NCI-H1694 treated with DMSO at 0.1 percent for 48 hours (cell line): ENCODE results near the gene FYCO1.

Experiments used
- DNase-seq: peaks from one replicate; lab custom pipeline; 2025; lab: John Stamatoyannopoulos, UW

FYCO1 gene

DNA sequence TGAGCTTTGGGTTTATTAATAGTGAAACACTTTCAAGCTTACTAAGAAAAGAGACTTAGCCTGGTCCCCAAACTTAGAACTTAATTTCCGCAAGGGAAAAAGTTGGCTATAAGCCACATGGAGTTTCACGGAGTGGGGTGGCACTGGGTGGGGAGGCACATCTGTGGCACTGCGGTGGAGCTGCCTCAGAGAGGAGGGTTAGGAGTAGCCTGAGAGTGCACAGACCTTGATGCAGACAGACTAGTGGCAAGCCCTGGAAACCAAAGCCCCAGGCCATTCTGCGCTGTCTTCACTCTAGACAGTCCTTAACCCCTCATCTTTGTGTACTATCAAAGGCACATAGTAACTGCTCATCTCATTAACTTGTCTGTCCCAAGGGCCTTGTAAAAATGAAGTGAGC is 30.4 kb downstream of the FYCO1 start:
- DNase-seq = no peak

DNA sequence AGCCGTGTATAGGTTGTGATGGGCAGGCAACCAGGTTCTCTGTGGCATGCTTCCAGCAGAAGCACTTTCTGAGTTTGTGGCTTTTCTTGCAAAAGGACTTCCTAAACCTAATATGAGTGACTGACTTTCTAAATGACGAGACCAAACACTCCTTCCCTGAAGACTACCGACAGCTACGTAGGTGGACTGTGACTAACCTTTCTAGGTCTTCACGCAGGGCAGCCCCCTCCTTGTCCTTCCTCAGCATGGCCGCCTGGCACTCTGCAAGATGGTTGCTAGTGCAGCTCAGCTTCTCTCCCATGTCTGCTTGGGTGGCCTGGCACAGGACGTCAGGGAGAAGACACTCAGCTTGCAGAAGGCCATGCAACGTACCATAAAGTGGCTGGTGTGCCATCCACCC is 31.5 kb downstream of the FYCO1 start:
- no peak for DNase-seq

DNA sequence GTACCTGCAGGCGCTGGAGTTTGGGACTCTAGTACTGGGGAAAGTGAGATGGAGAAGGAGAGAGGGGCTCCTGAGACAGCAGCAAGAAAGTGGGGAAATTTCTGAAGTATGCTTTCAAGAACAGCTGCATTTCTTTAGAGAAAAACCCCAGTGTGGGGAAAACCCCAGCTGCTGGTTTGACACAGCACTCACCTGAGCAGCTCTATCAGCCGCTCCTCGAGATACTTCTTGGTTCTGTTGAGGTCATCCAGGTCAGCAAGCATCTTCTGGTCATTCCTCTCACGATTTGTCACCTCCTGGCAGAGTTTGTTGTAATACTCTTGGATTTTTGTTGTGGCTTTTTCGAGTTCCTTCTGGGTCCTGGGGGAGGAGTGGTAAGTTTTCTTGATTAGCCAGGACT is 33.6 kb downstream of the FYCO1 start:
- no peak for DNase-seq

DNA sequence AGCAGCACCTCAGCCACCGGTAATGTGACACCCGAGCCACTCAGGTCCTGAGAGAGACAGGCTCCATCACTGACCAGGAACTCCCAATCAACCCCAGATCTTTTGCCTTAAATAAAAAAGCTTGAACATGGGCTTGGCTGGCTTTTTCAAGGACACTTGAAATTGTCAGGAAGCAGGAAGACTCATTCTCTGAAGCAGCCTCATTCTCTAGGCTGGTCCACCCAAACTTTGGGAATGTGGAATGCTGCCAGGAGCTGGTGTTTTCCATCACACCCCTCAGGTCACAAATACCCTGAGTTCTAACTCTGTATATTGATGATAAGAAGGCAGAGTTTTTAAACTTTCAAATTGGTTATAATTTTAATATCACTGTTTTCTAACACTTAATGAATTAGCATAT is 35.3 kb downstream of the FYCO1 start:
- DNase-seq = no peak

DNA sequence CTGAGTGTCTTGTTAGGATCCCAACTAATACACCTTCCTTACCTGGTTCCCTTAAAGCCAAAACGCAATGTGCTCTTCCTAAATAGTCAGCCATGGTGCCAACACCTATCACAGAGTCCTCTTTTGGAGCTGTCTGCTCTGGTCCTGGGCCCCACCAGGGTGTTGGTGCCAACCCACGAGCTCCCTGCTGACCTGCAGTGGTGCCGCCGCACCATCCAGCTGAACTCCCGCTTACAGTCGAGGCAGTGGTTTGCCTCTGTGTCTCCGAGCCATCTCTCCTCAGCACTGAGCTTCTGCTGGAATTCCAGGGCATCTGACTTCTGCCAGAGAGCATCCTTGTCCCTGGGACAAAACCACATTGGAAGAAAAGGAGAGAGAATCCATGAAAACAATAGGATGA is 36.4 kb downstream of the FYCO1 start:
- DNase-seq = no peak

DNA sequence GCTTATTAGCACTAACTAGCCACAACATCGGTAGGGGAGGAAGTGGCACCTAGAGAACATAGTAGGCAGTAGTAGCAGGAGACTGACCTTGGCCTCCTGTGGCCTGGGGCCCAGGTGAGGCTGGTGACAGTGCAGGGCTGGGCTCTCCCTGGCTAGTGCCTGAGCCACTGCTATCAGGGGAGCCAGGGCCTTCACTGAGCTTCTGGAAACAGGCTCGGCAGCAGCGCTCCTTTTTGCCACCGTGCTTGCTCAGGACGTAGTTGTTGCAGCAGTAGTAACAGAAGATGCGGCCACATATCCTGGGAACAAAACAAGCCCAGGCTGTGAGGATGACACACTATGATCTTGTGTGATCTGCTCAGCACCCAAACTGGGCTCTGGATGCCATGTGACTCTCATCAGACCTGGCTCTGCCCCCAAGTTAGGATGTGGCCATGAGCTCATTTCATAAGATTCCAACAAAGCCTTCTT is 37.3 kb downstream of the FYCO1 start:
- DNase-seq = no peak

DNA sequence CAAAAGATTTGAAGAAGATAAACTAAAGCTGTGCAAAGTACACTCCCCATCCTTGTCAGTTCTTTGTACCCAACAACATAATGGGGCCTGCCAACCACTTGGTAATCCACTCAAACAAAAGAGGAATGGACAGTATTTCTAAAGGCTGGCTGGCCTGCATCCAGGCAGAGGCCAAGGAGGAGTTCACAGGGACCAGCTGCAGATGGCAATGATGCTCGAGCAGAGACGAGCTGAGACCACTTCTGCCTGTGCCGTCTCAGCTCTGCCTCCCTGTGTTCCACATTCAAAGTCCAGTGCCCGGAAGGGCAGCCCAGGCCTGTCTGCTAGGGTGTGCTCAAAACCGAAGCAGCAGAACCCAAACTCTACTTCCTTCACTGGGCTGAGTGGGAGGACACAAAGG is 38.0 kb downstream of the FYCO1 start:
- DNase-seq = no peak

DNA sequence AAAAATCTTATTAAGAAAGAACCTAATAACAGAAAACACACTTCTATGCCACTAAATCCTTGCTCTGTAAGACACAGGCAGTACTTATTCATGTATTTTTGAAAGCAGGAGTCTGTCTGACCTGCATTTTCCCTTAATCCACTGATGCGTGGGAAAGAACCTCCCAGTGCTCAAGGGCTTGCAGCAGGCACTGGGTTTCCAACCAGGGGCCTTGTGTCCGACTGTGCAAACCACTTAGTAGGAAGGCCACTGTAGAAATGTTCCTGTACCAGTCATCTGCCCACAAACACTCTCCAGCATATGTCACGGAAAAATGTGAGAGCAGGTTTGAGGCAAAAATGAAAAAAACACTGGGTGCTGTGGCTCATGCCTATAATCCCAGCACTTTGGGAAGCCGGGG is 39.9 kb downstream of the FYCO1 start:
- no peak for DNase-seq

DNA sequence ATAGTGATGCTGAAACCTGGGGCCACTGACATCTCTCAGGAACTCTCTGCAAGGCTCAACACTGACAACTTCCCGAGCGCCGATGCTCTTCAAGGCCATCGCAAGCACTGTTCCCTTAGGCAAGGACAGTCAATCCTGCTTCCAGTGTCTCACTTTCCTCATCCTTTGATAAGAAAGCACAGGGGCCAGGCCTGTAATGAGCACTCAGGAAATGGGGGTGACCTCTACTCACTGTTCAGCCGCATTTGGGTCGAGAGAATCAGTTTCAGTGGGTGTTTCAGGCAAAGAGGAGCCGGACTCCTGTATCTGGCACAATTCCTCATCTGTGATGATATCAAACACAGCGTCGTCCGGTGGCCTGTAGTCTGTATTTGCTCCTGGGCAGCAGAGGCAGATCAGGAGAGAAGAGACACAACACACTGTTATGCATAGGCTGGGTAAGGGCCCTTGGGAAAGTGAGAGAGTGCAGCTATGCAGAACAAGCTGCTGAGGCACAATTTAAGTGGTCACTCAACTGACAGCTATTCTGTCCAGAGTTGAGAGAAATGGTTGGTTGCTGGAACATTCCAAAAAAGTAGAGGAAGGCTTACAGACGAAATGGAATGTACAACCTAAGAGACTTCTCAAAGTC is 40.5 kb downstream of the FYCO1 start:
- no peak for DNase-seq

DNA sequence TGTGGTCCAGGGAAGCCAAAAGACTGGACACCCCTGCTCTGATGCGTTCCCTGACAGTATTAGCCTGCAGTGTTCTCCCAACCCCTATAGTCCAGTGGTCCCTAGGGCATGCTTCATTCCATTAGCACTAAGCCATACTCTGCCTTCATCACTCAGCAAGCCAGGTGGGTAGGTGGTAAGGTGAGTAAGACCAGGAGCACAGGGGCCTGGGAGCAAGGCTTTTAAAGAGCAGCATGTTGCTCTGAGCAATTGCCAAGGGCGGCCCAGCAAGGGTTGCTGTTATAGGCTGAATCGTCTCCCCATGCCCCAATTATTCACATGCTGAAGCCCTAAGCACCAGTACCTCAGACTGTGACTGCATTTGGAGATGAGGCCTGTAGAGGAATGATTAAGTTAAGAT is 41.3 kb downstream of the FYCO1 start:
- DNase-seq = no peak

DNA sequence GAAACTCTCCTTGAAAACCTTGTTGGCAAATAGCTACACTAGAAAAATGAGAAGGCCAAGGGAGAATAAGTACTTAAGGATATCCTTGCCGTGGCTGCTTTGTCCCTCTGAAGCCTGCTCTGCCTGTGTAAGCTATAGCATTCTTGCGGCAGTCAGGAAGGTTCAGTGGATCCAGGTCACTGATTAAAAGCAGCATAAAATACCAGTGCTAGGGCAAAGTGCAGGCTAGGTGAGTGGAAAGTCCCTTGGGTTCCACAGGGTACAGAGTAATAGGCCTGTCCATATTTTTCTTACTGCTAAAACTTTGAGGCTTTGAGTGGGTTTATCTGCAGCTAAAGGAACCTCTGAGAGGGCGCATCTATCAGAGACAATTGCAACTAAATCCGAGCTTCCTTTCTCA is 42.1 kb downstream of the FYCO1 start:
- DNase-seq = no peak

DNA sequence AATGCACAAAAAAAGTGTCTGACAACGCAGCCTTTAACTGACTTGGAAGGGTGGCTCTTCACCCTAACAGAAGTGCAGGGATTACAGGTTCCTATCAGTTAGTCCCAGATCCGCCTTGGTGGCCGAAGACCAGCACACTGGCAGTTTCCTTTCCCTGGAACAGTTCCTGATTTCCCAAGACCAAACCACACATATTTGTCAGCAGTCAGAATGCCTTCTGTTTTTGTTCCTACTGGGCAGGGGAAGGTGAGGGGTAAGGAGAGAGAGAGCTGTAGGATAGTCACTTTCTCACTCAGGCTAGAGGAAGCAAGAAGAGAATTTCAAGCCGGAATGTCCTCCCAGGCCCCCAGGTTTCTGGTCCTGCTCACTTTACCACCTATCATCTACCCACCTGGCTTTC is 43.2 kb downstream of the FYCO1 start:
- no peak for DNase-seq

DNA sequence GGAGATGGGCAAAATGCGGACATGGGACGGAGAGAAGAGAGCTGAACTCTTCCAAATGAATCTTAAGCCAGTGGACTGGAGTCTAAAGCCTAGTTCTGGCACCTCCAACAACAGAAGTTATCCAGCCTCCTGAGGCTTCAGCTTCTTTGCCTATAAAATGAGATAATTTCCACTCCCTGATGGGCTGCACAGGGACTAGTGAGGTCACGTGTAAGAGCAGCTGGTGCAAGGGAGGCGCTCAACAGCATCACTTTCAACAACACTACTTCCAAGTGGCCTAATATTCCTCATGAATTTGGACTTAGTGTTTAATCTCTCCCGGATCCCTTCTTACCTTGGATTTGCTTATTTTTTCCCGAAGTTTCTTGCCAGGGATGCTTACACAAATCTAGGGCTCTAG is 43.7 kb downstream of the FYCO1 start:
- no peak for DNase-seq

DNA sequence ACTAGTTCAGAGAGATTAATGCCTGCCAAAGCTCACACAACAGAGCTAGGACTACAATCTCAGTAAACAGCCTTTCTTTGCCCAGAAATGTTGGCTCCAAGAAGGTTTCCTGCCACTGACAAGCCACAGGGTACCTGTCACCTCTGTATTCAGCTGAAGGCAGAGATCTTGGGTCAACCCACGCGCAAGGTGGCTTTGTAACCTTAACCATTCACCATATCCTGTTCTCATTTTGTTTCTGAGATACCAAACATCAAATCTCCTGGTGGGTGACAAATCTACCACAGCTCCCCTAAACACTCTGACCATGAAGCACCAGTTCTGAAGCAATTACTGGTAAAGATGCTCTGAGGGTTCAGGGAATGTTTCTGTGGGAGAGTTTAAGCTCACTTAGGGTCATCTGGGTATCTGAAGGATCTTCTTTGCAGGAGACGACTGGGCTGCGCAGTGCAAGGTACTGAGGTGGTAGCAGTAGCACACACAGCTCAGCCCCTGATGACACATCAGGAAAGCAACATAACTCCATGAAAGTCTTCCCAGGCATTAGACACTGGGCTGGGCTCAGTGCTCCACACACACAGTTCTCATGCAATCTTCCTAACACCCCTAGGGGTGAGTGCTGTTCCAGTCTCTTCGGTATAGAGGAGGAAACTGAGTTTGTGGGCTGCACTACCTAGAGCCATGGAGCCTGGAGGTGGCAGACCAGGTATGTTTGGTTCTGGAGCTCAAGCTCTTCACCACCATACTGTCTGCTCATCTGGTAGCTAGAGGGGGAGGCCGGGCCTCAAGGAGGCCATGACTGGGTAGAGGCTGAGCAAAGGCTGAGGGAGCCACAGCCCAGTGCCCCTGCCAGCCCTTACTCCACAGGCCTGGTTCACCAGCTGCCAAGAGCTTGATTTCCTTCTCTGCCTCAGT is 44.7 kb downstream of the FYCO1 start:
- DNase-seq = no peak

DNA sequence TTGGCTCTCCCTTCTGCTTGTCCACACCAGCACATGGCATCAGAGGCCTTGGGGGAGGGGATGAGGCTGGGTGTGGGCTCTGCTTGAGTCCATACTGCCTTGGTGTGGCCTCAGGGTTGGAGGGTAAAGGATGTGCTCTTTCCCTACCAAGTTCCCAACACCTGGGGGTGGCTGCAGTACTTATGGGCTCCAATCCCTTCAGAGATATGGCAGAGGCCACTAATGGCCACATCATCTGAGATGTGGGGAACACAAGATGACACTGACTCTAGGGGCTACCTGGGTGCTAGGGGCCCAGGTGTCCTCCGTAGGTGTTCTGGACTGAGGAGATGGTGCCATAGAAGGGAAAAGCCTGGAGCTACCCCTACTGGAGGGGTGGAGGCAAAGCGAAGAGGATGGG is 45.5 kb downstream of the FYCO1 start:
- DNase-seq = no peak

DNA sequence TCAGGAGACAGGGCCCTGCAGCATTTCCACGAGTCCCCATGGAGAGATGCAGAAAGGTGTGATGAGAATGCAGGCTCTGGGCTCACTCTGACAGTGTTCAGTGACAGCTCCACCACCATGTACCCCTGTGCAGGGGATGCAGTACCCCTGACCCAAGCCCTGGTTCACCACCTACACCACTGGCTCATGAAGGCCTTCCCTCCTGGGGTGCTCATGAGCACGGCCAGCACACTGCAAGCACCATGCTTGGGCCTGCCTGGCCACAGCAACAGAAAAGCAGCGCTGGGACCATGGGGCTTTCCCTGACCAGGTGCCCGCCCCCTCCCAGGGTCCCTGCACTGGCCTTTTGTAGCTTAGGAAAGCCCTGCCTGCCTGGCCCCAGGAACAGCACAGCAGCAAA is 46.2 kb downstream of the FYCO1 start:
- no peak for DNase-seq

DNA sequence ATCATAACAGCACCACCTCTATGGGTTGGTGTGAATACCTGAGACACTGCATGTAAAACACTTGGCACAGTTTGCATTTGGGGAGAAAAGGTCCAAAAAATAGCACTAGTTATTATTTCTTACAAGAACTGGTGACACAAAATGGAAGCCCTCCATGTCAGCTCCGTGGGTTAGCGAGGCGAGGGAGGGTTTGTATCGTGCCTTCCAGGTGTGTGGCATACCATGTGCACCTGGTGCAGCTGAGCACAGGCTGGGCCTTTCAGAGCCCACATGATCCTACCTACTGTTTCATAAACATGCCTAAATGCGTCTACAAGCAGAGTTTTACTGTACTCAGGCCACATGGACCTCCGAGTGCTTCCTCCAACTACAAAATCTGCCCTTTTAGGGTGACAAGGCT is 46.7 kb downstream of the FYCO1 start:
- no peak for DNase-seq

DNA sequence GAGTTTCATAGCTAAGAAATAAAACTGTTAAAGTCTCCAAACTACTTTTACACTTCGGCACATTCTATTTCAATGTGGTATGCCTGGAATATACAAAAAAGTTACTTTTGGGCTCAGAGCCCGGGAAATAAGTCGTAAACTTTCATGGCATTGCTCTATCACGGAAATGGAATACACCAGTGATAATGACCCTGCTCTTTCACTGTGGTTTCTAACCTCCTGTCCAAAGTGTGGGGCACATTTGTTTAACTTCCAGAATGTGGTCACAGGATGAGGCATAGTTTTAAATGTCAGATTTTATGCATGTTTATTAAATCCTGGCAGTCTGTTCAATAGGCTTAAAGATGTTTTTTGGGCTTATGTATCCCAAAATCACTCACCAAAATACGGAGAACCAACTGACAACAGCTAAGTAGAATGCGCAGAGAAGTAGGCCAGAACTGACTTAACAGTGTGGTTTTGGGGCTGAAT is 47.3 kb downstream of the FYCO1 start:
- DNase-seq = no peak

DNA sequence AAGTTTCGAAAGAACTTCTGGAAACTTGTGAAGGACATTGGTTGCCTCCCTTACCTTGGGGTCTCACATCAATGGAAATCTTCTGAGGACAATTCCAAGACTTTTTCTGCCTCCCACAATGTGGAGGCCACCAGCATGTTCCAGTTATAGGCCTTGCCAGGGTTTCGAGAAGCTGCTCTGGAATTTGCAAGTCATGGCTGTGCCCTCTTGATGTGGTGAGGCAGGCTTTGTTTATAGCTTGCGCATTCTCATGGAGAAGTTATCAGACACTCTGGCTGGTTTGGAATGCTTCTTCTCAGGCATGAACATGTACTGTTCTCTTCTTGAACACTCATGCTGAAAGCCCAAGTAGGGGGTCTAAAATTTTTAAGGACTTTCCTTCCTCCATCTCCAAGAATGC is 48.3 kb downstream of the FYCO1 start:
- DNase-seq = no peak

DNA sequence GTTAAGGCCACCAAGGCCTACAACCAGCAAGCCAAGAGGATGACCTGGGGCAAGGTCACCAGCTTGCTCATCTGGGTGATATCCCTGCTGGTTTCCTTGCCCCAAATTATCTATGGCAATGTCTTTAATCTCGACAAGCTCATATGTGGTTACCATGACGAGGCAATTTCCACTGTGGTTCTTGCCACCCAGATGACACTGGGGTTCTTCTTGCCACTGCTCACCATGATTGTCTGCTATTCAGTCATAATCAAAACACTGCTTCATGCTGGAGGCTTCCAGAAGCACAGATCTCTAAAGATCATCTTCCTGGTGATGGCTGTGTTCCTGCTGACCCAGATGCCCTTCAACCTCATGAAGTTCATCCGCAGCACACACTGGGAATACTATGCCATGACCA is 48.7 kb downstream of the FYCO1 start:
- no peak for DNase-seq

DNA sequence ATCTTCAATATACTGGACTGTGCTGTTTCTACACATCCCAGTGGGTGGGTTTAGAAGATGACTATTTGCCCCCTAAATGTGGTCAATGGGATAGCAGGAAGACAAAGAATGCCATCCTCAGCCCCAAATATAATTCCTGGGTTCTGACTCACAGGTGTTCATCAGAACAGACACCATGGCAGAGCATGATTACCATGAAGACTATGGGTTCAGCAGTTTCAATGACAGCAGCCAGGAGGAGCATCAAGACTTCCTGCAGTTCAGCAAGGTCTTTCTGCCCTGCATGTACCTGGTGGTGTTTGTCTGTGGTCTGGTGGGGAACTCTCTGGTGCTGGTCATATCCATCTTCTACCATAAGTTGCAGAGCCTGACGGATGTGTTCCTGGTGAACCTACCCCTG is 49.3 kb downstream of the FYCO1 start:
- no peak for DNase-seq

DNA sequence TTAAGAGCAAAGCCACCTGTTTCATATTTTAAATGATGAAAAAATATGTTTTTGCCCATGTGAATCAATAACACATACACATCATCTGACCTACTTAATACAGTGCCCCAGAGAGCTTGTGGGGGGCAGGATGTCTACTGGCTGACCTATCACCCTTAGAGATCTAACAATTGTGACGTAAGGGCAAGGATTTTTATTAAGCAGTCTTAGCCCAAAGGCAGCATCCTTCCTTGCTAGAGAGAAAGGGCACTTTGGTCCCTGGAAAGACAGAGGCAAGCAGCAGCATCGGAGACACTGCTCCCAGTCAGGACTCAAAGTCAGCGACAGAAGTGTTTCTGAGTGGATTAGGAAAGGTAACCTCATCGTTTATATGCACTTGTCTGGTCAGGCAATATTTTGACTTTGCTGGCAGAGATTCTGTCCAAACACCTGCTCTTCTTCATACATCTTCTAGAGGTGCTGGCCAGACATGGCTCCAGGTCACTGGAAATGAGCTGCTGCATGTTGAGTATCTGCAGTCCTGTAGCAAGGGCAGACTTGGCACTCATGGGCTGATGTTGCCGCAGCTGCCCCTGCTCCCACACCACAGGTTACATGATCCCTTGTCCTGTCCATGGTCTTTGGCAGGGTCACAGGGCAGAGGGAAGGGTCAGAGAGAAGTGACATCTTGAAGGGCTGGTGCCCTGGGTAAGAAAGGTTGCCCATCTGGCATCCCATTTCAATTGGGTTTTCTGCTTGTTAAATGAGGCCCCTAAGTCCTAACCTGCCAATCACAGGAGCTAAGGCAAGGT is 50.6 kb downstream of the FYCO1 start:
- DNase-seq = no peak
